ENCODE results near the gene PLA2G4B. TPM values are rescaled to one million over a fixed set of nuclear protein-coding genes. Genes with fewer than 3 reads are reported as not detected.

PLA2G4B gene
- total RNA-seq, 2 donors from 2014 or later = 1.5 to 7.6 TPM

GRCh38 chr15:41836073-41836472 lies 2.6 kb upstream of the PLA2G4B start:
- 77% methylated on average over 6 of the region's 6 CpGs for WGBS
- Histone ChIP-seq H3K4me3 (no peak overlapping the region), H3K36me3 (peaks cover 0 to 4% of the 10 kb centered on the region in 2 donors), H3K4me1 (replicated peaks) (peaks cover 22% of the 10 kb centered on the region), H3K9me3 (no peaks in the 10 kb centered on the region), H3K27me3 (replicated peaks; ENCODE audit: insufficient read depth) (no peaks in the 10 kb centered on the region), H3K27ac (no peak overlapping the region)
- TF ChIP-seq POLR2A (IDR thresholded peaks at IDR 0.05) (no peak), CTCF (IDR thresholded peaks at IDR 0.05) (no peak), POLR2AphosphoS5 (IDR thresholded peaks at IDR 0.05) (no peak)
- DNase-seq (ENCODE audit: low spot score) = no peak
- intact Hi-C loops (cut with DNase I) = no loop called here

GRCh38 chr15:41836713-41837454 lies 1.8 kb upstream of the PLA2G4B start:
- no peaks in the 10 kb centered on the region for H3K9me3 ChIP-seq
- no peak for DNase-seq (ENCODE audit: low spot score)
- 95% methylated on average over 23 of the region's 23 CpGs for WGBS
- H3K27ac ChIP-seq = no peak overlapping the region
- H3K4me3 ChIP-seq = no peak overlapping the region
- TF ChIP-seq POLR2AphosphoS5 (IDR thresholded peaks at IDR 0.05) = no peak
- no peak for TF ChIP-seq CTCF (IDR thresholded peaks at IDR 0.05)
- TF ChIP-seq POLR2A (IDR thresholded peaks at IDR 0.05) = no peak
- H3K27me3 ChIP-seq (replicated peaks; ENCODE audit: insufficient read depth) = no peaks in the 10 kb centered on the region
- intact Hi-C loops (cut with DNase I) = no loop called here
- peaks cover 22% of the 10 kb centered on the region for H3K4me1 ChIP-seq (replicated peaks)
- peaks cover 0 to 4% of the 10 kb centered on the region in 2 donors for H3K36me3 ChIP-seq

GRCh38 chr15:41839781-41840491 lies 1.3 kb downstream of the PLA2G4B start:
- Histone ChIP-seq H3K4me1 (replicated peaks) (peaks cover 22% of the 10 kb centered on the region), H3K9me3 (no peaks in the 10 kb centered on the region), H3K27me3 (replicated peaks; ENCODE audit: insufficient read depth) (no peaks in the 10 kb centered on the region), H3K27ac (peak overlapping the region in 1 of 2 donors; percentile 81), H3K36me3 (peaks cover 0 to 4% of the 10 kb centered on the region in 2 donors), H3K4me3 (no peak overlapping the region)
- no peak for DNase-seq (ENCODE audit: low spot score)
- TF ChIP-seq POLR2AphosphoS5 (IDR thresholded peaks at IDR 0.05) (peak; percentile 17), POLR2A (IDR thresholded peaks at IDR 0.05) (no peak)
- WGBS = 76% methylated on average over 16 of the region's 16 CpGs
- intact Hi-C loops (cut with DNase I) = no loop called here

GRCh38 chr15:41840673-41841072 lies 2.0 kb downstream of the PLA2G4B start:
- WGBS = 87% methylated on average over 15 of the region's 15 CpGs
- H3K36me3 ChIP-seq = peaks cover 0 to 4% of the 10 kb centered on the region in 2 donors
- H3K4me1 ChIP-seq (replicated peaks) = peaks cover 22% of the 10 kb centered on the region
- no peak for DNase-seq (ENCODE audit: low spot score)
- no peaks in the 10 kb centered on the region for H3K9me3 ChIP-seq
- intact Hi-C loops (cut with DNase I) = no loop called here
- no peak for TF ChIP-seq CTCF (IDR thresholded peaks at IDR 0.05)
- no peak for TF ChIP-seq POLR2AphosphoS5 (IDR thresholded peaks at IDR 0.05)
- TF ChIP-seq POLR2A (IDR thresholded peaks at IDR 0.05) = no peak
- no peak overlapping the region for H3K4me3 ChIP-seq
- H3K27ac ChIP-seq = no peak overlapping the region
- no peaks in the 10 kb centered on the region for H3K27me3 ChIP-seq (replicated peaks; ENCODE audit: insufficient read depth)

GRCh38 chr15:41841131-41841530 lies 2.5 kb downstream of the PLA2G4B start:
- Histone ChIP-seq H3K4me3 (no peak overlapping the region), H3K36me3 (peaks cover 0 to 4% of the 10 kb centered on the region in 2 donors), H3K27ac (no peak overlapping the region), H3K4me1 (replicated peaks) (peaks cover 22% of the 10 kb centered on the region), H3K27me3 (replicated peaks; ENCODE audit: insufficient read depth) (no peaks in the 10 kb centered on the region), H3K9me3 (no peaks in the 10 kb centered on the region)
- 93% methylated on average over 10 of the region's 10 CpGs for WGBS
- no peak for TF ChIP-seq CTCF (IDR thresholded peaks at IDR 0.05)
- TF ChIP-seq POLR2AphosphoS5 (IDR thresholded peaks at IDR 0.05) = no peak
- TF ChIP-seq POLR2A (IDR thresholded peaks at IDR 0.05) = no peak
- intact Hi-C loops (cut with DNase I) = no loop called here
- DNase-seq (ENCODE audit: low spot score) = no peak

All from prostate gland (tissue), 2 donors.